Measurements from ENCODE around the gene TGFB1I1.
"Not testable (repeated sequence)": the region's sequence is repeated elsewhere in the genome, so short reads cannot be mapped to it uniquely, and the experiment has no call there.

DNA sequence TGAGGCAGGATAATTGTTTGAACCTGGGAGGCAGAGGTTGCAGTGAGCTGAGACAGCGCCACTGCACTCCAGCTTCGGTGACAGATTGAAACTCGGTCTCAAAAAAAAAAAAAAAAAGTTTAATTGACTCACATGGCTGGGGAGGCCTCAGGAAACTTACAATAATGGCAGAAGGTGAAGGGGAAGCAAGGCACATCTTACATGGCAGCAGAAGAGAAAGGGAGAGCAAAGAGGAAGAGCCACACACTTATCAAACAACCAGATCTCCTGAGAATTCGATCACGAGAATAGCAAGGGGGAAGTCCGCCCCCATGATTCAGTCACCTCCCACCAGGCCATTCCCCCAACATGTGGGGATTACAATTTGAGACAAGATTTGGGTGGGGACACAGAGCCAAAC is 26.0 kb upstream of the TGFB1I1 start:
- TF ChIP-seq, protein P1, sequence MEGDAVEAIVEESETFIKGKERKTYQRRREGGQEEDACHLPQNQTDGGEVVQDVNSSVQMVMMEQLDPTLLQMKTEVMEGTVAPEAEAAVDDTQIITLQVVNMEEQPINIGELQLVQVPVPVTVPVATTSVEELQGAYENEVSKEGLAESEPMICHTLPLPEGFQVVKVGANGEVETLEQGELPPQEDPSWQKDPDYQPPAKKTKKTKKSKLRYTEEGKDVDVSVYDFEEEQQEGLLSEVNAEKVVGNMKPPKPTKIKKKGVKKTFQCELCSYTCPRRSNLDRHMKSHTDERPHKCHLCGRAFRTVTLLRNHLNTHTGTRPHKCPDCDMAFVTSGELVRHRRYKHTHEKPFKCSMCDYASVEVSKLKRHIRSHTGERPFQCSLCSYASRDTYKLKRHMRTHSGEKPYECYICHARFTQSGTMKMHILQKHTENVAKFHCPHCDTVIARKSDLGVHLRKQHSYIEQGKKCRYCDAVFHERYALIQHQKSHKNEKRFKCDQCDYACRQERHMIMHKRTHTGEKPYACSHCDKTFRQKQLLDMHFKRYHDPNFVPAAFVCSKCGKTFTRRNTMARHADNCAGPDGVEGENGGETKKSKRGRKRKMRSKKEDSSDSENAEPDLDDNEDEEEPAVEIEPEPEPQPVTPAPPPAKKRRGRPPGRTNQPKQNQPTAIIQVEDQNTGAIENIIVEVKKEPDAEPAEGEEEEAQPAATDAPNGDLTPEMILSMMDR (IDR thresholded peaks at IDR 0.05) = not testable (repeated sequence)
- not testable (repeated sequence) for TF ChIP-seq POLR2A (IDR thresholded peaks at IDR 0.05)

Data from lower leg skin (tissue), 3 donors.